Measurements from ENCODE around the gene HS3ST4. TPM values are rescaled to one million over a fixed set of nuclear protein-coding genes. Genes with fewer than 3 reads are reported as not detected.

HS3ST4 gene
- total RNA-seq, 1 donor from 2014 or later = not detected

DNA sequence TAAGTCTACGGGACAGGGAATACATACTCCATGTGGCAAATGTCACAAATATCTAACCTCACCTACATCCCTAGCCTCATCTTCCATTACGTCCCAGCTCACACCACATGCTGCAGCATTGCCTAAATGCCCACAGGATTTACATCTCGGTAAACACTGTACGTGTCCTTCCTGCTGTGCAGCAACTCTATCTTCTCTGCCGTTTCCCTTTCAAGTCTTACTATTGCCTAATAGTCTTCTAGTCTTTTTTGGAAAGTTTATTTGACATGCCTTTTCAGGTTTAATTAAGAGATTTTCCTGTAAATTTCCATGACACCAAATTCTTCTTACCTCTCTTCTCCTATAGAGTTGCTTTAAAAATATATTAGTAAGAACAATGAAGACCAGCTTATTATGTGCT, 120.5 kb downstream of the HS3ST4 start:
- Histone ChIP-seq H3K27ac (ENCODE audit: low read depth, low read length) (no peak overlapping the region), H3K4me1 (ENCODE audit: control insufficient read depth in 3 of 3, insufficient read depth in 3 of 3, low read length in 3 of 3) (no peaks in the 10 kb centered on the region), H3K9ac (ENCODE audit: low read depth in 1 of 3, low read length in 3 of 3) (no peak overlapping the region), H3K4me3 (ENCODE audit: low read length in 3 of 3) (no peak overlapping the region), H3K9me3 (ENCODE audit: control insufficient read depth in 3 of 3, low read length in 3 of 3) (no peaks in the 10 kb centered on the region), H3K27me3 (ENCODE audit: control insufficient read depth in 3 of 3, insufficient read depth in 3 of 3, low read length in 3 of 3) (no peaks in the 10 kb centered on the region), H3K36me3 (ENCODE audit: control insufficient read depth in 3 of 3, insufficient read depth in 3 of 3, low read length in 3 of 3) (no peaks in the 10 kb centered on the region)

GRCh38 chr16:25817295-25817694, 125.5 kb downstream of the HS3ST4 start:
- Histone ChIP-seq H3K36me3 (ENCODE audit: control insufficient read depth in 3 of 3, insufficient read depth in 3 of 3, low read length in 3 of 3) (no peaks in the 10 kb centered on the region), H3K4me3 (ENCODE audit: low read length in 3 of 3) (no peak overlapping the region), H3K27me3 (ENCODE audit: control insufficient read depth in 3 of 3, insufficient read depth in 3 of 3, low read length in 3 of 3) (no peaks in the 10 kb centered on the region), H3K27ac (ENCODE audit: low read depth, low read length) (no peak overlapping the region), H3K9me3 (ENCODE audit: control insufficient read depth in 3 of 3, low read length in 3 of 3) (no peaks in the 10 kb centered on the region), H3K4me1 (ENCODE audit: control insufficient read depth in 3 of 3, insufficient read depth in 3 of 3, low read length in 3 of 3) (no peaks in the 10 kb centered on the region), H3K9ac (ENCODE audit: low read depth in 1 of 3, low read length in 3 of 3) (no peak overlapping the region)

DNA sequence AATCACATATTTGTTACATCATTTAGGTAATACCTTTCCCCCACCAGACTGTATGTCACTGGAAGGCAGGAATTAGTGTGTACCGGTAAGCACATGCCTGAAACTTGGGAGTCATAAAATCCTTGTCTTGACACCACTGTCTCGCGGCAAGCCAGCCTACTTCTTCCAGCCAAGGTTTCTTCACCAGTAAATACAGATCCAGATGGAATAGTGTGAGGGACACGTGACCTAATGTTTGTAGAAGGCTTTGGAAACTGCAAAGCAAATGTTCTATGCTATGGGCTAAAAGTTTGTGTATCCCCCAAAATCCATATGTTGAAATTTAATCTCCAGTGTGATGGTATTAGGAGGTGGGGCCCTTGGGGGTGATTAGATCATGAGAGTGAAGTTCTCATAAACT, 126.1 kb downstream of the HS3ST4 start:
- H3K9ac ChIP-seq (ENCODE audit: low read depth in 1 of 3, low read length in 3 of 3) = no peak overlapping the region
- no peaks in the 10 kb centered on the region for H3K36me3 ChIP-seq (ENCODE audit: control insufficient read depth in 3 of 3, insufficient read depth in 3 of 3, low read length in 3 of 3)
- H3K27ac ChIP-seq (ENCODE audit: low read depth, low read length) = no peak overlapping the region
- no peaks in the 10 kb centered on the region for H3K27me3 ChIP-seq (ENCODE audit: control insufficient read depth in 3 of 3, insufficient read depth in 3 of 3, low read length in 3 of 3)
- H3K9me3 ChIP-seq (ENCODE audit: control insufficient read depth in 3 of 3, low read length in 3 of 3) = no peaks in the 10 kb centered on the region
- no peak overlapping the region for H3K4me3 ChIP-seq (ENCODE audit: low read length in 3 of 3)
- H3K4me1 ChIP-seq (ENCODE audit: control insufficient read depth in 3 of 3, insufficient read depth in 3 of 3, low read length in 3 of 3) = no peaks in the 10 kb centered on the region

DNA sequence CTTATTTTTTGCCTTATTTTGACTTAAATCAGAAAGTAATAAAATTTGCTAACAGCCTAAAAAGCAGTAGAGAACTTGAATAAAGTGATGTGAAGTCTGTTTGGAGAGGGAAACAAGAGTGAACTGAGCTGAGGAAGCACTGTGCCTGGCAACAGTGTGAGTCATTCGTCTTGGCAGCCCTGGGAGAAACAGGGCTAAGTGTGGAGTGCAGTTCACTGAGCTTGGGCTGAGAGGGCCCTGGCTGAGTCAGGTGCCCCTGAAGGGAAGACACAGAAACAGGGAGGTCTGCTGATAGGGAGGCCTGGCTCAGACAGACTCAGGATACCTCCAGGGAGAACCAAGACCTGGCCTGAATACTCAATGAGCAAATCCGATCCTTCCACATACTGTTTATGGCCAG, 132.1 kb downstream of the HS3ST4 start:
- Histone ChIP-seq H3K9ac (ENCODE audit: low read depth in 1 of 3, low read length in 3 of 3) (no peak overlapping the region), H3K27me3 (ENCODE audit: control insufficient read depth in 3 of 3, insufficient read depth in 3 of 3, low read length in 3 of 3) (no peaks in the 10 kb centered on the region), H3K9me3 (ENCODE audit: control insufficient read depth in 3 of 3, low read length in 3 of 3) (no peaks in the 10 kb centered on the region), H3K36me3 (ENCODE audit: control insufficient read depth in 3 of 3, insufficient read depth in 3 of 3, low read length in 3 of 3) (no peaks in the 10 kb centered on the region), H3K27ac (ENCODE audit: low read depth, low read length) (no peak overlapping the region), H3K4me3 (ENCODE audit: low read length in 3 of 3) (no peak overlapping the region), H3K4me1 (ENCODE audit: control insufficient read depth in 3 of 3, insufficient read depth in 3 of 3, low read length in 3 of 3) (no peaks in the 10 kb centered on the region)

GRCh38 chr16:25827709-25828108, 135.9 kb downstream of the HS3ST4 start:
- no peak overlapping the region for H3K9ac ChIP-seq (ENCODE audit: low read depth in 1 of 3, low read length in 3 of 3)
- no peaks in the 10 kb centered on the region for H3K36me3 ChIP-seq (ENCODE audit: control insufficient read depth in 3 of 3, insufficient read depth in 3 of 3, low read length in 3 of 3)
- H3K27me3 ChIP-seq (ENCODE audit: control insufficient read depth in 3 of 3, insufficient read depth in 3 of 3, low read length in 3 of 3) = no peaks in the 10 kb centered on the region
- no peak overlapping the region for H3K4me3 ChIP-seq (ENCODE audit: low read length in 3 of 3)
- H3K27ac ChIP-seq (ENCODE audit: low read depth, low read length) = no peak overlapping the region
- no peaks in the 10 kb centered on the region for H3K9me3 ChIP-seq (ENCODE audit: control insufficient read depth in 3 of 3, low read length in 3 of 3)
- H3K4me1 ChIP-seq (ENCODE audit: control insufficient read depth in 3 of 3, insufficient read depth in 3 of 3, low read length in 3 of 3) = no peaks in the 10 kb centered on the region

DNA sequence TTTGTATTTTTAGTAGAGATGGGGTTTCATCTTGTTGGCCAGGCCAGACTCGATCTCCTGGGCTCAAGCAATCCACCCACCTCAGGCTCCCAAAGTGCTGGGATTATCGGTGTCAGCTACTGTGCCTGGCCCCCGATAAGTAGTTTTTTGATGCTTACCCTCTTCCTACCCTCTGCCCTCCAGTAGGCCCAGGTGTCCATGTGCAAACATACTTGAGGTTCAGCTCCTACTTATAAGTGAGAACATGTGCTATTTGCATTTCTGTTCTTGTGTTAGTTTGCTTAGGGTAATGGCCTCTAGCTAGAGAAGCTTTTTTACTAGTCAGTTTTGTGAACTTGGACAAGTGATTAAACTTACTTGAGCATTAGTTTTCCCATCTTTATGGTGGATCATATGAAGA, 136.8 kb downstream of the HS3ST4 start:
- Histone ChIP-seq H3K4me3 (ENCODE audit: low read length in 3 of 3) (no peak overlapping the region), H3K4me1 (ENCODE audit: control insufficient read depth in 3 of 3, insufficient read depth in 3 of 3, low read length in 3 of 3) (no peaks in the 10 kb centered on the region), H3K27ac (ENCODE audit: low read depth, low read length) (no peak overlapping the region), H3K36me3 (ENCODE audit: control insufficient read depth in 3 of 3, insufficient read depth in 3 of 3, low read length in 3 of 3) (no peaks in the 10 kb centered on the region), H3K9ac (ENCODE audit: low read depth in 1 of 3, low read length in 3 of 3) (no peak overlapping the region), H3K27me3 (ENCODE audit: control insufficient read depth in 3 of 3, insufficient read depth in 3 of 3, low read length in 3 of 3) (no peaks in the 10 kb centered on the region), H3K9me3 (ENCODE audit: control insufficient read depth in 3 of 3, low read length in 3 of 3) (no peaks in the 10 kb centered on the region)

GRCh38 chr16:25832291-25832690, 140.5 kb downstream of the HS3ST4 start:
- Histone ChIP-seq H3K27me3 (ENCODE audit: control insufficient read depth in 3 of 3, insufficient read depth in 3 of 3, low read length in 3 of 3) (no peaks in the 10 kb centered on the region), H3K9ac (ENCODE audit: low read depth in 1 of 3, low read length in 3 of 3) (no peak overlapping the region), H3K4me1 (ENCODE audit: control insufficient read depth in 3 of 3, insufficient read depth in 3 of 3, low read length in 3 of 3) (no peaks in the 10 kb centered on the region), H3K9me3 (ENCODE audit: control insufficient read depth in 3 of 3, low read length in 3 of 3) (no peaks in the 10 kb centered on the region), H3K36me3 (ENCODE audit: control insufficient read depth in 3 of 3, insufficient read depth in 3 of 3, low read length in 3 of 3) (no peaks in the 10 kb centered on the region), H3K27ac (ENCODE audit: low read depth, low read length) (no peak overlapping the region), H3K4me3 (ENCODE audit: low read length in 3 of 3) (no peak overlapping the region)

DNA sequence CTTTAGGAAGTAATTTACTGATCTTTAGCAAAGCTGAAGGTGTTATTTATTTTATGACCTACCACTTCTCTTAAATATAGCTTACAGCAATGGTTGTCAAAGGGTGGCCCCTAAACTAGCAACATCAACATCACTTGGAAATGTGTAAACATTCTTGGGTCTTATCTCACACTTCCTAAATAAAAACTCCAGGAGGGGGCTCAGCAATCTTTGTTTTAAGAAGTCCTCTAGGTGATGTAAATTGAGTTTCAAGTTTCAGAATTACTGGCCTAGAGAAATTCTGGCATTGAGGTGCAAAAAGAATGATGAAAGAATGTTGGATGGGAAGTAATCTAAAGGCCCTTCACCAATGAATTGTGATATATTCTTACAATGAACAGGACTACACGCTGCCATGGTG, 142.3 kb downstream of the HS3ST4 start:
- no peak overlapping the region for H3K4me3 ChIP-seq (ENCODE audit: low read length in 3 of 3)
- H3K9ac ChIP-seq (ENCODE audit: low read depth in 1 of 3, low read length in 3 of 3) = no peak overlapping the region
- no peaks in the 10 kb centered on the region for H3K9me3 ChIP-seq (ENCODE audit: control insufficient read depth in 3 of 3, low read length in 3 of 3)
- H3K27me3 ChIP-seq (ENCODE audit: control insufficient read depth in 3 of 3, insufficient read depth in 3 of 3, low read length in 3 of 3) = no peaks in the 10 kb centered on the region
- no peak overlapping the region for H3K27ac ChIP-seq (ENCODE audit: low read depth, low read length)
- H3K4me1 ChIP-seq (ENCODE audit: control insufficient read depth in 3 of 3, insufficient read depth in 3 of 3, low read length in 3 of 3) = no peaks in the 10 kb centered on the region
- no peaks in the 10 kb centered on the region for H3K36me3 ChIP-seq (ENCODE audit: control insufficient read depth in 3 of 3, insufficient read depth in 3 of 3, low read length in 3 of 3)

- Histone ChIP-seq H3K4me1 (ENCODE audit: control insufficient read depth in 3 of 3, insufficient read depth in 3 of 3, low read length in 3 of 3) (no peaks in the 10 kb centered on the region), H3K9ac (ENCODE audit: low read depth in 1 of 3, low read length in 3 of 3) (no peak overlapping the region), H3K36me3 (ENCODE audit: control insufficient read depth in 3 of 3, insufficient read depth in 3 of 3, low read length in 3 of 3) (no peaks in the 10 kb centered on the region), H3K27ac (ENCODE audit: low read depth, low read length) (no peak overlapping the region), H3K9me3 (ENCODE audit: control insufficient read depth in 3 of 3, low read length in 3 of 3) (no peaks in the 10 kb centered on the region), H3K4me3 (ENCODE audit: low read length in 3 of 3) (no peak overlapping the region), H3K27me3 (ENCODE audit: control insufficient read depth in 3 of 3, insufficient read depth in 3 of 3, low read length in 3 of 3) (no peaks in the 10 kb centered on the region)
These were observed 143.4 kb downstream of the HS3ST4 start for GRCh38 chr16:25835126-25835525.

DNA sequence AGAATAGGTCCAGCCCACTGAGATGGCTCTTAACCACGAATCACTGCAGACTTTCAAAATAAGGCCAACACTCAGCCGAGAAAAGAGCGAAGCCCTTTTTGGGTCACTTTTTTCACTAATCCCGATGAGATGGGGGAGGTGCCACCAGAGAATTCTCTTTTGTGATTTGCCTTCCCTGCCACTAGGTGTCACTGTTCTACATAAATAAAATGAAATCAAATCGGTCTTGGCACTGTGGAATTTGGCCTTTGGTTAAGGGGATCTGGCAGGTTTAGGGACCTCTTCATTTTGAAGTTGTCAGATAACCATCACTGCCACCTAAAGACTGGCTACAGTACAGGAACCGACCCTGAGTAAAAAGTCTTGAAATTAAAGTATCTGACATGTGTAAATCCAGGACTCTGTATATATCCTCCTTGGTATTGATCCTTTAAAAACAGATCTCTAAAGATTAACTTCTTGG, 147.0 kb downstream of the HS3ST4 start:
- no peak overlapping the region for H3K27ac ChIP-seq (ENCODE audit: low read depth, low read length)
- peaks cover 0 to 2% (median 0%) of the 10 kb centered on the region in 3 donors for H3K27me3 ChIP-seq (ENCODE audit: control insufficient read depth in 3 of 3, insufficient read depth in 3 of 3, low read length in 3 of 3)
- no peak overlapping the region for H3K9ac ChIP-seq (ENCODE audit: low read depth in 1 of 3, low read length in 3 of 3)
- no peaks in the 10 kb centered on the region for H3K9me3 ChIP-seq (ENCODE audit: control insufficient read depth in 3 of 3, low read length in 3 of 3)
- H3K4me3 ChIP-seq (ENCODE audit: low read length in 3 of 3) = no peak overlapping the region
- H3K36me3 ChIP-seq (ENCODE audit: control insufficient read depth in 3 of 3, insufficient read depth in 3 of 3, low read length in 3 of 3) = no peaks in the 10 kb centered on the region
- H3K4me1 ChIP-seq (ENCODE audit: control insufficient read depth in 3 of 3, insufficient read depth in 3 of 3, low read length in 3 of 3) = no peaks in the 10 kb centered on the region

DNA sequence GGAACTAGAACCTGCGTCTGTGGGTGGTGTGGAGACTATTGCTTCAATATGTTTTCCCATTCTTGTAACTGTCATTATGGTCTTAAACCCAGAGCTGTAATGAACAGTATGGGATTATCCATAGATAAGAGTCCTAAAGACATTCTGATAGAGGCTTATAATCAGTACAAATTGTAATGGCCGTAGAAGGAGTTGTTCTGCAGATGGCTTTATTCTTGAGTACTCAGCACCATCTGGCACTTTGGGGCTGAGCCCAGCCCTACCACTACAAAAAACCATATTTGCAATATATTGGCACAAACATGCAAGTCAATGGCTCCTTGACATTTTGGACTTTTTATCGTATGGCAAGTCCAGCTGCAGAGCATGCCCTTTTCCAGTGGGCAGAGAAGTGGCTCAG, 150.0 kb downstream of the HS3ST4 start:
- H3K9ac ChIP-seq (ENCODE audit: low read depth in 1 of 3, low read length in 3 of 3) = no peak overlapping the region
- H3K36me3 ChIP-seq (ENCODE audit: control insufficient read depth in 3 of 3, insufficient read depth in 3 of 3, low read length in 3 of 3) = no peaks in the 10 kb centered on the region
- no peak overlapping the region for H3K4me3 ChIP-seq (ENCODE audit: low read length in 3 of 3)
- peaks cover 0 to 2% (median 0%) of the 10 kb centered on the region in 3 donors for H3K27me3 ChIP-seq (ENCODE audit: control insufficient read depth in 3 of 3, insufficient read depth in 3 of 3, low read length in 3 of 3)
- H3K27ac ChIP-seq (ENCODE audit: low read depth, low read length) = no peak overlapping the region
- H3K9me3 ChIP-seq (ENCODE audit: control insufficient read depth in 3 of 3, low read length in 3 of 3) = no peaks in the 10 kb centered on the region
- no peaks in the 10 kb centered on the region for H3K4me1 ChIP-seq (ENCODE audit: control insufficient read depth in 3 of 3, insufficient read depth in 3 of 3, low read length in 3 of 3)
